Measurements from ENCODE around the gene DLG2.

Gene DLG2

DNA sequence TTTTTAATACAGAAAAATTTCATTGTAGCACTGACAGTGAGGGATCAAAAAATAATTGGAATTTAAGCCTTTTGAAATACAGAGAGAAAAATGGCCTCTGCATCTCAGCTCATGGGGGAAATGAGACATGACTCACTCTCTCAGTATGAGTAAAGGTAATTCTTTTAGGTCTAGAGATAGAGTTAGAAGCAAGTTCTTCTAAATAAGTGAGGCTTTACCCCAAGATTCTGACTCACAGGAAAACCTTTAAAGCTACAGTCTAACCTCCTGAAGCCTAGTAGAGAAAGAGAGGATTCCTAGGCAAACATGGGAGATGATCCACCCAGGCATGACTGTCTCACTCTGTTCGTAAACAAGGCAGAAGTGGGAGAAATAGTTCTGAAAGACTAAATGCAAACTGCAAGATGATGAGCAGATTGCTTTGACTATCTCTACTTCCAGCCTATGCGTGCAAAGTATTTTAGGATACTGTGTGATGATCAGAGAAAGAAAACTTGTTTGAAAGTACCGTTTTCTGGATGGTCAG lies 1337.7 kb downstream of the DLG2 start:
- Histone ChIP-seq H3K36me3 (ENCODE audit: control insufficient read depth, low read length) (no peaks in the 10 kb centered on the region), H4K20me1 (ENCODE audit: control insufficient read depth, insufficient read depth, low read depth, low read length) (no peaks in the 10 kb centered on the region), H3K4me2 (ENCODE audit: low read length) (no peak overlapping the region), H3K27ac (ENCODE audit: low read depth, low read length) (no peak overlapping the region), H3K4me1 (ENCODE audit: control insufficient read depth, low read length) (no peaks in the 10 kb centered on the region), H3K9me3 (ENCODE audit: control insufficient read depth, insufficient read depth, low read length) (no peaks in the 10 kb centered on the region), H3K9me2 (replicated peaks; ENCODE audit: control insufficient read depth, low read length) (no peaks in the 10 kb centered on the region), H3K79me2 (ENCODE audit: control insufficient read depth, low read length) (no peaks in the 10 kb centered on the region), H3F3A (ENCODE audit: control insufficient read depth, insufficient read depth) (no peaks in the 10 kb centered on the region), H3K27me3 (ENCODE audit: control insufficient read depth, low read length) (no peaks in the 10 kb centered on the region), H3K4me3 (ENCODE audit: low read length) (no peak overlapping the region)
- TF ChIP-seq EZH2phosphoT487 (IDR thresholded peaks at IDR 0.05; ENCODE audit: borderline replicate concordance, low read length) = no peak
- TF ChIP-seq, protein P1, sequence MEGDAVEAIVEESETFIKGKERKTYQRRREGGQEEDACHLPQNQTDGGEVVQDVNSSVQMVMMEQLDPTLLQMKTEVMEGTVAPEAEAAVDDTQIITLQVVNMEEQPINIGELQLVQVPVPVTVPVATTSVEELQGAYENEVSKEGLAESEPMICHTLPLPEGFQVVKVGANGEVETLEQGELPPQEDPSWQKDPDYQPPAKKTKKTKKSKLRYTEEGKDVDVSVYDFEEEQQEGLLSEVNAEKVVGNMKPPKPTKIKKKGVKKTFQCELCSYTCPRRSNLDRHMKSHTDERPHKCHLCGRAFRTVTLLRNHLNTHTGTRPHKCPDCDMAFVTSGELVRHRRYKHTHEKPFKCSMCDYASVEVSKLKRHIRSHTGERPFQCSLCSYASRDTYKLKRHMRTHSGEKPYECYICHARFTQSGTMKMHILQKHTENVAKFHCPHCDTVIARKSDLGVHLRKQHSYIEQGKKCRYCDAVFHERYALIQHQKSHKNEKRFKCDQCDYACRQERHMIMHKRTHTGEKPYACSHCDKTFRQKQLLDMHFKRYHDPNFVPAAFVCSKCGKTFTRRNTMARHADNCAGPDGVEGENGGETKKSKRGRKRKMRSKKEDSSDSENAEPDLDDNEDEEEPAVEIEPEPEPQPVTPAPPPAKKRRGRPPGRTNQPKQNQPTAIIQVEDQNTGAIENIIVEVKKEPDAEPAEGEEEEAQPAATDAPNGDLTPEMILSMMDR (IDR thresholded peaks at IDR 0.05; ENCODE audit: low read depth, low read length, poor library complexity, severe bottlenecking) = no peak

DNA sequence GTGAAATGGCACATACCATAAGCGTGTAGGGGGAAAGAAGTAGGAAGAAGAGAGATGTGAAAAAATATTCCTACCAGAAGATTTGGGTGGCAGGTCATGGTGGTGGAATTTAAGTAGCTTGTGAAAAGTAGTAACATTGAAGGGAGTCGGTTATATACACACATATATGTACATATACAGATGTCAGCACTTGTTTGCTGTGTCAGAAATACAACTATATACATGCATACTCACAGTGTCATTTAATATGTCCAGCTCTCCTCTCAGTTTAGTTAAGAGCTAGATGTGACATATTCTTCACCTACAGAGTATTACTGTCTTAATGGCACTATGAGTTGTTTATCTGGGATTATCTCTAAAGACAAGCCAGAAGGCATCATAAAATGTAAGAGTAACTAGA lies 1353.6 kb downstream of the DLG2 start:
- Histone ChIP-seq H3K27ac (ENCODE audit: low read depth, low read length) (no peak overlapping the region), H3K4me3 (ENCODE audit: low read length) (no peak overlapping the region), H3K36me3 (ENCODE audit: control insufficient read depth, low read length) (no peaks in the 10 kb centered on the region), H3K4me2 (ENCODE audit: low read length) (no peak overlapping the region), H3K9me2 (replicated peaks; ENCODE audit: control insufficient read depth, low read length) (no peaks in the 10 kb centered on the region), H3F3A (ENCODE audit: control insufficient read depth, insufficient read depth) (no peaks in the 10 kb centered on the region), H3K9me3 (ENCODE audit: control insufficient read depth, insufficient read depth, low read length) (no peaks in the 10 kb centered on the region), H3K79me2 (ENCODE audit: control insufficient read depth, low read length) (no peaks in the 10 kb centered on the region), H4K20me1 (ENCODE audit: control insufficient read depth, insufficient read depth, low read depth, low read length) (no peaks in the 10 kb centered on the region), H3K27me3 (ENCODE audit: control insufficient read depth, low read length) (no peaks in the 10 kb centered on the region), H3K4me1 (ENCODE audit: control insufficient read depth, low read length) (no peaks in the 10 kb centered on the region)
- no peak for TF ChIP-seq EZH2phosphoT487 (IDR thresholded peaks at IDR 0.05; ENCODE audit: borderline replicate concordance, low read length)
- TF ChIP-seq, protein P1 (IDR thresholded peaks at IDR 0.05; ENCODE audit: low read depth, low read length, poor library complexity, severe bottlenecking) = no peak

DNA sequence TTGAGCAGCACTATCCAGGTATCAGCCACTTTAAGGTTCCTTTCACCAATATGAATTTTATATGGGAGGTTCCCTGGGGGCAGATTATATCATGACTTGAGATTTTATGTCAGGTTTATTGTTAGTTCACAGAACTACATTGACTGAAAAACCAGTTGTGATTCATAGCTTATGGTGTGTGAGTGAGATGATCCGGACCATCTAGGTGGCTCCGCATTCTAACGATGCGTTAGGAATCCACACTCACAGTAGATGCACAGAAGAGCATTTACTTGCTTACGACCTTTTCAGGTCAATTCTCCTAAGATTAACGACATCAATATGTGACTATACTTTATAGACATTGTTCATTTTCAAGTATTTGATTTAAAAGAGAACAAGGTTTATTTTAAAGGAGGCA lies 1356.7 kb downstream of the DLG2 start:
- Histone ChIP-seq H3K79me2 (ENCODE audit: control insufficient read depth, low read length) (no peaks in the 10 kb centered on the region), H3F3A (ENCODE audit: control insufficient read depth, insufficient read depth) (no peaks in the 10 kb centered on the region), H3K4me3 (ENCODE audit: low read length) (no peak overlapping the region), H3K4me2 (ENCODE audit: low read length) (no peak overlapping the region), H3K36me3 (ENCODE audit: control insufficient read depth, low read length) (no peaks in the 10 kb centered on the region), H3K9me3 (ENCODE audit: control insufficient read depth, insufficient read depth, low read length) (no peaks in the 10 kb centered on the region), H3K27ac (ENCODE audit: low read depth, low read length) (no peak overlapping the region), H3K9me2 (replicated peaks; ENCODE audit: control insufficient read depth, low read length) (no peaks in the 10 kb centered on the region), H4K20me1 (ENCODE audit: control insufficient read depth, insufficient read depth, low read depth, low read length) (no peaks in the 10 kb centered on the region), H3K4me1 (ENCODE audit: control insufficient read depth, low read length) (no peaks in the 10 kb centered on the region), H3K27me3 (ENCODE audit: control insufficient read depth, low read length) (no peaks in the 10 kb centered on the region)
- no peak for TF ChIP-seq EZH2phosphoT487 (IDR thresholded peaks at IDR 0.05; ENCODE audit: borderline replicate concordance, low read length)
- TF ChIP-seq, protein P1 (IDR thresholded peaks at IDR 0.05; ENCODE audit: low read depth, low read length, poor library complexity, severe bottlenecking) = no peak

Data from DOHH2 (cell line).